ENCODE results near the gene SLC30A7.
A peak's percentile ranks its signal among the peaks of the same experiment; 100 is the strongest.

The SLC30A7 gene

DNA sequence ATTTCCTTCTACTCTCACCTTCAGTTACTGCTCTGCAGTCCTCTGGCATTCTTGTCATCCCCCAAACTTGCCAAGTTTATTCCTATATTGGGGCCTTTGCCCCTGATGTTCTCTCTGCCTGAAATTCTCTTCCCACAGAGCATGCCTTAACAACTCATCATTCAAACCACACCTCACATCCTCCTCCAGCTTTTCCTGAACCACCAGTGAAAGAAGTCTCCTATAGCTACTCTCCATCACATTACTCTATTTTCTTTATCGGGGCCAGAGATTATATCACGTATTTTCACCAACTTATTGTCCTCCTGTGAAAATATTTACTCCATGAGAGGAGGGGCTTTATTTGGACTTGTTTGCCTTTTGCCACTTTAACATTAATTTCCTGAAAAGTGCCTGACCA is 33.3 kb upstream of the SLC30A7 start:
- no peak for DNase-seq (ENCODE audit: insufficient read length, low spot score)
- TF ChIP-seq, protein P1, sequence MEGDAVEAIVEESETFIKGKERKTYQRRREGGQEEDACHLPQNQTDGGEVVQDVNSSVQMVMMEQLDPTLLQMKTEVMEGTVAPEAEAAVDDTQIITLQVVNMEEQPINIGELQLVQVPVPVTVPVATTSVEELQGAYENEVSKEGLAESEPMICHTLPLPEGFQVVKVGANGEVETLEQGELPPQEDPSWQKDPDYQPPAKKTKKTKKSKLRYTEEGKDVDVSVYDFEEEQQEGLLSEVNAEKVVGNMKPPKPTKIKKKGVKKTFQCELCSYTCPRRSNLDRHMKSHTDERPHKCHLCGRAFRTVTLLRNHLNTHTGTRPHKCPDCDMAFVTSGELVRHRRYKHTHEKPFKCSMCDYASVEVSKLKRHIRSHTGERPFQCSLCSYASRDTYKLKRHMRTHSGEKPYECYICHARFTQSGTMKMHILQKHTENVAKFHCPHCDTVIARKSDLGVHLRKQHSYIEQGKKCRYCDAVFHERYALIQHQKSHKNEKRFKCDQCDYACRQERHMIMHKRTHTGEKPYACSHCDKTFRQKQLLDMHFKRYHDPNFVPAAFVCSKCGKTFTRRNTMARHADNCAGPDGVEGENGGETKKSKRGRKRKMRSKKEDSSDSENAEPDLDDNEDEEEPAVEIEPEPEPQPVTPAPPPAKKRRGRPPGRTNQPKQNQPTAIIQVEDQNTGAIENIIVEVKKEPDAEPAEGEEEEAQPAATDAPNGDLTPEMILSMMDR (IDR thresholded peaks at IDR 0.05; ENCODE audit: insufficient read depth, missing control alignments): no peak
- FAIRE-seq: no peak

DNA sequence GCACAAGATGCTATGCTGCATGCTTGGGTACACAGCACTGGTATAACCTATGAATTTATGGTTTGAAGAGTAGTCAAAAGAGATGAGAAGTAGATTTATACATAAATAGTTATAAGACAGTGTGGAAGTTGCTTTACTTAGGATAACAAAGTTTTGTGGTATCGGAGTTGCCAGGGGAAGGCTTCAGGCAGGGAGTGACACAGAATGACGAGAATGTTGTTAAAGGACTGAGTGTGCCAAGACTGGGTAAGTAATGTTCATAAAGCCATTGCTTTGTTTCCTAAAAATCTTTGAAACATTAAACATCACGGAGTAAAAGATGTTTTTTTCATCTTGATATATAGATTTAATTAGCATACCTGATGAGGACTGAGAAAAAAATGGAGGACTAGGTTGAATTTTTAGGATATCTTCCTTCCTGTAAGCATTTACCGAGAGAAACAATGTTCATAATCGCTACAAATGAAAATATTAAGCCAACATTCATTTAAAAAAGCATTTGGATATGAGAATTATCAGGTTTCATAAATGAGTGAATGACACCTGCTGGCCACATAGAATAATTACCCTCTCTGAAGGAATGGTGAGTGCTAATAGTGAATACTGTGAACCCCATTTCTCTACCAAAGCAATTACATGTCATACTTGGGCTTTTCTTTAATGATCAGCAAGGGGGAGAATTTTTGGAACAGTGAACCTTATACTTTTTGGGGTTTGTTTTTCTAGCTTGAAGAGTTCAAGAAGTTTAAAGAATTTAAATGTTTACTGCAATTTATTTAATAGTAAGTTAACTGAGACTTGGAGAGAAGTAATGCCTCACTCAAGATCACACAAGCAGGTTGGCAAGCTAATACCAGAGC is 29.6 kb upstream of the SLC30A7 start:
- DNase-seq (ENCODE audit: insufficient read length, low spot score) (no peak), FAIRE-seq (no peak)
- TF ChIP-seq, protein P1 (IDR thresholded peaks at IDR 0.05; ENCODE audit: insufficient read depth, missing control alignments): peak; percentile 71

DNA sequence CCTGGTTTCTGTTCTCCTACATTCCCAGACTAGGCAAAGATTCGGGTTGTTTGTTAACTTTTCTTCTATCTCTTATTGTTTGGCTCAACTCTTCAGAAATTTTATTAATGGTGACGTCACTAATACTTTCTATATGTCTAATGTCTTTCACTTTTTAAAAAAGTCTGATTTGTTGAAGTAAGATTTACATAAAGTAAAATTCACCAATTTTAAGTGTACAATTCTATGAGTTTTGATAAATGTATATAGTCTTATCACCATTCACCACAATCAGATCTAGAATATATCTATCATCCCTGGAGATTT is 29.0 kb upstream of the SLC30A7 start:
- DNase-seq (ENCODE audit: insufficient read length, low spot score): no peak
- TF ChIP-seq, protein P1 (IDR thresholded peaks at IDR 0.05; ENCODE audit: insufficient read depth, missing control alignments): no peak
- FAIRE-seq: no peak

DNA sequence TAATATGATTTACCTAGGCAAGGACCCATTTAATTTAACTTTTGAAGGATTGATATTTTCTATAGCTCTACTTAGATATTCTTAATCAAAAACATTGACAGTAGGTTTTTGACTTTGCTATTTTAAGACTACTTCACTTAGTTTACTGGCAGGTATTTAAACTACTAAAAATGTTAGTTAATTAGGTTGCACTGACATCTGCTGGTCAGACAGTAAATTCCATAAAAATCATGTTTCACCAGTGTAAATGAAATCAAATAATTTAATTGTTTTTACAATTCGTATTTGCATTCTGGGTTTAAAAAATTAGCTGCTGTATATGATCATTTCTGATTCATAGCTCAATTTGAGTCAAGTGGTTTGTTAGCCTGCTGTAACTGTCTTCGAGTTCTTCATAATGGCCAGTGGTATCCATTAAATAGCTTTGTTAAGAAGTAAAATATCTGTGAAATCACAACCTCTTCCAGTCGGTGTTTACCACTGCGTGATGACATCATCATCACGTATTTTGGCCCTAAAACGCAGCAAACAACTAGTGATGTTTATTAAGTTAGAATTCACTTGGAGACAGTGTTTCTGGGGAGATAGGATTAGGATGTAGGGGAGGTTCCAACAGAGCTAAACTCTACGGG is 27.4 kb upstream of the SLC30A7 start:
- TF ChIP-seq, protein P1 (IDR thresholded peaks at IDR 0.05; ENCODE audit: insufficient read depth, missing control alignments): peak; percentile 71
- DNase-seq (ENCODE audit: insufficient read length, low spot score): no peak
- no peak for FAIRE-seq

DNA sequence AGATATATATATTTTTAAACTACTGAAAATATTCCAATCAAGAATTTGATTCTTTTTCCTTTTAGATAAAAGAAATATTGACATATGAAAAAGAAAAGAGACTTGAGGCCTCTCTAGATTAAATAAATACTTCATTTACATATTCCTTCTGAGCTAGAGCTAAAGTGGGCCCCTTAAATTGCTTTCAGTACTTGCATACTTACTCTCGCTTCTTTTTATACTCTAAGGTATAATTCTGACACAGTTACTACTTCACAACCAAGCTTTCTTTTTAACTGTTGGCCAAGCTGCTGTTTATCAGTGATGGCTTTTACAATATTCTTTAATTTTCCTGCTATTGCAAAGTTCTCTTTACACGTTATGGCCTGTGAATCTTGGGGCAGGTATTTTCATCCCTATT is 25.9 kb upstream of the SLC30A7 start:
- TF ChIP-seq, protein P1 (IDR thresholded peaks at IDR 0.05; ENCODE audit: insufficient read depth, missing control alignments): no peak
- FAIRE-seq (no peak), DNase-seq (ENCODE audit: insufficient read length, low spot score) (no peak)

DNA sequence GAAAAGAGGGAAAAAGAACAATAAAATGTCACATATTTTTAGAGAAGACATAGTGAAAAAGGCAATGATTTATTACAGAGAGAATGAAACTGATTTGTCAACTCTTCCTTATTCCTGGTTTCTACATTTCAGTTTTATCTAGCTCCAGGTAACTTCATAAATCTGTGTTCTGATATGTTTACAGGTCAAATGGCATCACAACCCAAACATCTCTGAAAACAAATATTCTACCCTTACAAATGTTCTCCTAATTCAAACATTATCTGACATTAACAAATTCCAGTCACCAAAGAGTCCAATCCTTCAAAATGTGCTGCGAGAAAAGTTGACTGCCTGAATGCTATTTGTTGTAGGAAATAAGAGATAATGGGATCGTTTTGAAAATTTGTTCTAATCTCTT is 21.5 kb upstream of the SLC30A7 start:
- no peak for FAIRE-seq
- no peak for DNase-seq (ENCODE audit: insufficient read length, low spot score)
- TF ChIP-seq, protein P1 (IDR thresholded peaks at IDR 0.05; ENCODE audit: insufficient read depth, missing control alignments): no peak

DNA sequence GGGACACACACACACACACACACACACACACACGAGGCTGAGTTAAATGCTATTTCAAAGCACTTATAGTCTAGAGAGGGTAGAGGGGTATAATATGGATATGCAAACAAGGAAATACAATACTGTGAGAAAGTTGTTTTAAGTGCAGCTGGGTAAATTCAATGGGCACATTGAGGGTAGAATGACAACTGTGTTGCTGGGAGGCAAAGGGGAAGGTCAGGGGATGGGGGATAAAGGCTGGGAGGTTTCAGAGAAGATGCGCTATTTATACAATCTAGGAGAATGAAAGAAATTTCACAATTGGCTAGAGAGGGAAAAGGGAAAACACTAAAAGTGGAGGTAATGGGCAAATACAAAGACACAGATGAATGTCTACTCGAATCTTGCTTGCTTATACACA is 20.7 kb upstream of the SLC30A7 start:
- TF ChIP-seq, protein P1 (IDR thresholded peaks at IDR 0.05; ENCODE audit: insufficient read depth, missing control alignments): no peak
- DNase-seq (ENCODE audit: insufficient read length, low spot score) (no peak), FAIRE-seq (no peak)
